ENCODE data around the gene CDK5R2.

CDK5R2 gene

DNA sequence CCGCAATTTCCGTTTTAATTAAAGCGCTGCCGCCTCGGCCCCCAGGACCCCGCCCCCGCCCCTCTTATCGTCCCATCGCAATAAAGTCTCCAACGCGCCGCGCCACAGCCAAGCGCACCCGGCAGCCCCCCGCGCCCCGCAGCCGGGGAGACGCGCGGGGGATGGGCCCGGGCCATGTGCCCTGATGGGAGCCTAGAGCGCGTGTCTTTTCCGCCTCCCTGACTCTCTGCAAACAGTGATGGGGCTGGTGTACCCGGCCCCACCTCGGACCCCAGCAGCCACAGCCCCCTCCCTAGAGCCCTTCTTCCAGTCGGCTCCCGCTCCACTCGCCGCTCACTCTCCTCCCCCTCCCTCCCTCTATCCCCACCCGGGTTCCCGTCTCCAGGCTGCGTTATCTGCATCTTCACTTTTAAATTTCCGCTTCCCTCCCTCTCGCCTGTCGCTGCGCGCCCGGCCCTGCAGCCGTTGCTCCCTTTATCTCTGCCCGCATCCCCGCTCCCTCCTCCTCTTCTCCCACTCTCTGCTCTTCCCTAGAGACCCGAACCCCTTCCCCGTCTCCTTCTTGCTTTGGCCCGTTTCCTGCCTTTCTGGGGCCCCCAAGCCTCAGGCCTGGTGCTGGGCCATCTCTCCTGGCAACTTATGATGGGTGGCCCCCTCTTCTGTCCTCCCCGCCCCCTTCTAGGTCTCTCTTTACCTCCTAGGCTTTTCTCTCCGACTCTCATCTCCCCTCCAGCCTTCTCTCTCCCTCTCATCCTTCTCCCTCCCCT lies 26.0 kb downstream of the CDK5R2 start:
- DNase-seq (ENCODE audit: insufficient read length, low spot score) (peak; percentile 11), FAIRE-seq (no peak)
- TF ChIP-seq SPI1 (IDR thresholded peaks at IDR 0.05; ENCODE audit: low read depth, low read length) (no peak), TAF1 (IDR thresholded peaks at IDR 0.05; ENCODE audit: low read depth, low read length) (no peak), POLR2AphosphoS5 (IDR thresholded peaks at IDR 0.05; ENCODE audit: low read depth, low read length) (no peak), POLR2A (IDR thresholded peaks at IDR 0.05; ENCODE audit: low read depth, low read length) (no peak), POU2F2 (IDR thresholded peaks at IDR 0.05; ENCODE audit: low read depth, low read length) (no peak), PAX5 (IDR thresholded peaks at IDR 0.05; ENCODE audit: insufficient read depth, low read length, severe bottlenecking) (no peak)

DNA sequence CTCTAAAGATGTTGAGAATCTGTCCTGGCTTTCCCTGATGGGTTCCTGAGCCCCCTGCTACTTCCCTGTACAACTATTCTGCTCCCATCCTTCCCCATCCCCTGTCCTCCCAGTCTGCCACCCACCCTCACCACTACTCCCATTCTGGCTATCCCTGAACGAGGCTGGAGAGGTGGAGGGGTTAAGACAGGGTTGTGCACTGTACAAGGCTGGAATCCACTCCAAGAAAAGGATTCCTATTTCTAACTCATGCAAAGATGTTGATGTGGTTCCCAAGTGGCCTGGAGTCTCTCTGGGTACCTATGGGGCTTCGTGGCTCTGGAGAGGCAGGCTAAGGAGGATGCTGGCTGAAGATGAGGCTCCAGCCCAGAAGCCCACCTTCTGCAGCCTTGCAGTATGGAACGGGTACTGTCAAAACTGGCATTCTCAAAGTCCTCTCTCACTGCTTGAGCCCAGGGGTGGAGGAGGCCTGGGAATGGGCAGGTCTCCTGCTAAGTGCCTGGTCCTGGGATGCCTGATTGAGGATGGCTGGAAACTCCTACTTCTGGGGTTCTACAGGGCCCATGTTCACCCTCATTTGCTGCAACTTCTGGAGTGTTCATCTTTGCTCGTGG lies 26.8 kb downstream of the CDK5R2 start:
- TF ChIP-seq POU2F2 (IDR thresholded peaks at IDR 0.05; ENCODE audit: low read depth, low read length) (no peak), PAX5 (IDR thresholded peaks at IDR 0.05; ENCODE audit: insufficient read depth, low read length, severe bottlenecking) (no peak), SPI1 (IDR thresholded peaks at IDR 0.05; ENCODE audit: low read depth, low read length) (no peak), POLR2AphosphoS5 (IDR thresholded peaks at IDR 0.05; ENCODE audit: low read depth, low read length) (no peak), POLR2A (IDR thresholded peaks at IDR 0.05; ENCODE audit: low read depth, low read length) (no peak), TAF1 (IDR thresholded peaks at IDR 0.05; ENCODE audit: low read depth, low read length) (no peak)
- FAIRE-seq (no peak), DNase-seq (ENCODE audit: insufficient read length, low spot score) (no peak)

DNA sequence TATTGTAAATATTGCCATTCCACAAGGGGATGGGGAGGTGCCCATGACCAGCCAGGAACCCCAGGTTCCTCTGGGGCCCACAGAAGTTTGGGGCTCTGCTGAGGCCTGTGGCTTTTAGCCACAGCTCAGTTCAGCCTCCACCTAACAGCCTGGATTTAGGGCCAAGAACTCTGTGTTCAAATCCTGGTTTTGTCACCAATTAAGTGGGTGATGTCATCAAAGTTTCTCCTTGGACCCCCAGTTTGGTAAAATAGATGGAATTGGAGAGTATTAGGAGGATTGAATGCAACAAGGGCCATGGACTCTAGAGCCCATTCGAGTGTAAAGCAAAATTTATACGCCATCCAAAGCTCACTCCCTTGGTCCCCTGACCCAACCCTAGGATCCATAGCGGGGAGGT lies 28.7 kb downstream of the CDK5R2 start:
- no peak for TF ChIP-seq POU2F2 (IDR thresholded peaks at IDR 0.05; ENCODE audit: low read depth, low read length)
- no peak for TF ChIP-seq POLR2AphosphoS5 (IDR thresholded peaks at IDR 0.05; ENCODE audit: low read depth, low read length)
- no peak for TF ChIP-seq POLR2A (IDR thresholded peaks at IDR 0.05; ENCODE audit: low read depth, low read length)
- TF ChIP-seq TAF1 (IDR thresholded peaks at IDR 0.05; ENCODE audit: low read depth, low read length) = no peak
- no peak for TF ChIP-seq PAX5 (IDR thresholded peaks at IDR 0.05; ENCODE audit: insufficient read depth, low read length, severe bottlenecking)
- DNase-seq (ENCODE audit: insufficient read length, low spot score) (no peak), FAIRE-seq (no peak)

DNA sequence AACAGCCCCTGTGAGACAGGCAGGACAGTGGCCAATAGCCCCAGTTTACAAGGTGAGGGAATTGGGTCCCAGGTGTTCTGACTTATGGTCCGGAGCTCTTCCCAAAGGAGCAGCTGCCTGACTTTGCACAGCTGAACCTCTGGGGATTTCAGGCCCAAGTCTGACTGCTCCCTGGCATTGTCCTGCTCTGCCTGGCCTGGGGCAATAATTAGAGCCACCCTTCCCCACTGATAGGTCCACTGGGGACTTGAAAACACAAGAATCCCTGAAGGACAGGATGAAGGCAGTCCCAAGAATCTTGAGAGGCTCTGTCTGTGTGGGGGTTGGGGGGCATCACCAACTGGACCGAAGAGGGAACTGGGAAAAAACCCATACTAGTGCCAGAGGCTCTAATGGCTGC lies 29.2 kb downstream of the CDK5R2 start:
- DNase-seq (ENCODE audit: insufficient read length, low spot score) (no peak), FAIRE-seq (no peak)
- TF ChIP-seq POLR2A (IDR thresholded peaks at IDR 0.05; ENCODE audit: low read depth, low read length) (no peak), SPI1 (IDR thresholded peaks at IDR 0.05; ENCODE audit: low read depth, low read length) (no peak), TAF1 (IDR thresholded peaks at IDR 0.05; ENCODE audit: low read depth, low read length) (no peak), POLR2AphosphoS5 (IDR thresholded peaks at IDR 0.05; ENCODE audit: low read depth, low read length) (no peak), PAX5 (IDR thresholded peaks at IDR 0.05; ENCODE audit: insufficient read depth, low read length, severe bottlenecking) (no peak), POU2F2 (IDR thresholded peaks at IDR 0.05; ENCODE audit: low read depth, low read length) (no peak)

DNA sequence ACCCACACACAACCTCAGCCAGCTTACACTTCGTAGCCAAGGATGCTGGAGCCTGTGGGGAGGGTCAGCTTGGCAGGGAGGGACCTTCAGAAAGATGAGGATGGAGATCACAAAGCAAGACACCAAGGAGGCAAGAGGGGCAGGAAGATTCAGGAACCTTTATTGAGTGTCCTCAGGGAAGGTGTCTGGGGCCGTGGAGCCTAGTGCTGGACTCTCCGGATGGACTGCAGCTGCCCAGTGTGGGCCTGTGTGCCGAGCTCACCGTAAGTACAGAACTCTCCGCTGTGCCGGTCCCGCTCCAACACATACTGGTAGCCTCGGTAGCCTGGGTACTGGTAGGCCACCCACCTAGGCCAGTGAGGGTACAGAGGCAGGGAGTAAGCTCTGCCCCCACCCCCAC lies 30.6 kb downstream of the CDK5R2 start:
- FAIRE-seq (no peak), DNase-seq (ENCODE audit: insufficient read length, low spot score) (no peak)
- TF ChIP-seq POU2F2 (IDR thresholded peaks at IDR 0.05; ENCODE audit: low read depth, low read length) (no peak), POLR2AphosphoS5 (IDR thresholded peaks at IDR 0.05; ENCODE audit: low read depth, low read length) (no peak), SPI1 (IDR thresholded peaks at IDR 0.05; ENCODE audit: low read depth, low read length) (no peak), PAX5 (IDR thresholded peaks at IDR 0.05; ENCODE audit: insufficient read depth, low read length, severe bottlenecking) (no peak), TAF1 (IDR thresholded peaks at IDR 0.05; ENCODE audit: low read depth, low read length) (no peak), POLR2A (IDR thresholded peaks at IDR 0.05; ENCODE audit: low read depth, low read length) (no peak)

DNA sequence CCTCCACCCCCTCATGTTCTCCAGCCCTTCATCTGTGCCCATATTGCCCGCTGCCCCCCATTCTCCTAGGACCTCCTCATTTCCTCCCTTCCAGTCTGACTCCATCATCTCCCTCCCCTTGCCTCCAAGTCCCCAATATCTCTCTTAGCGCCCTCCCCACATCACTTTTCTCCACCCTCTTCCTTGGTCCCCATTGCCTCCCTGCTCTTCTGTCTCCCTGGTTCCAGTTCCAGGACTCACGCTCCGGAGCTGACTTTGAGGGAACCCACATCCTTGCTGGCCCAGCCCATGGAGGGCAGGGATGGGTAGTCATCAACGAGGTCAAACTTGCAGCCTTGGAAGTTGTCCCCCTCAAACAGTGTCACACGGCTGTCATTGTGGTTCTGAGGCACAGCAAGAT lies 31.1 kb downstream of the CDK5R2 start:
- TF ChIP-seq POU2F2 (IDR thresholded peaks at IDR 0.05; ENCODE audit: low read depth, low read length) (no peak), SPI1 (IDR thresholded peaks at IDR 0.05; ENCODE audit: low read depth, low read length) (no peak), TAF1 (IDR thresholded peaks at IDR 0.05; ENCODE audit: low read depth, low read length) (no peak), PAX5 (IDR thresholded peaks at IDR 0.05; ENCODE audit: insufficient read depth, low read length, severe bottlenecking) (no peak), POLR2AphosphoS5 (IDR thresholded peaks at IDR 0.05; ENCODE audit: low read depth, low read length) (no peak), POLR2A (IDR thresholded peaks at IDR 0.05; ENCODE audit: low read depth, low read length) (no peak)
- no peak for DNase-seq (ENCODE audit: insufficient read length, low spot score)
- no peak for FAIRE-seq

DNA sequence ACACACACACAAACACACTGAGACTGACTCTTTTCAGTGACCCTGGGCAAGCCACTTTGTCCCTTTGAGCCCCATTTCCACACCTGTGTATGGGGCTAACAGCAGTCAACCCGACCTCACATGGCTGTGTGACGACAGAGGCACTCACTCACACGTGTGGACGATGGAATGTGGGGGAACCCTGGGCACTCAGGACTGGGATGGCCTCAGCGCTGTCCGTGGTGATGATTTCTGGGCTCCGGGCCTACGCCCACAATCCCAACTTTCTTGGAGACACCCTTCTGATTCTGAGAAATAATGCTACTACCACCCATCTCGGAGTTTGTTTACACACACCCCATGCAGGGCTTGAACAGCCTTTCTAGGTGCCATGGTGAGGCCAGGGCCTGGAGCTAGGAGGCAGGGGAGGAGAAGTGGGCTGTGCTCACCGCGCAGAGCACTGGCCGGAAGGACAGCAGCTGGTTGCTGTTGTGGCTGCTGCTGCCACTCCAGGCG lies 32.3 kb downstream of the CDK5R2 start:
- FAIRE-seq = no peak
- no peak for TF ChIP-seq SPI1 (IDR thresholded peaks at IDR 0.05; ENCODE audit: low read depth, low read length)
- no peak for DNase-seq (ENCODE audit: insufficient read length, low spot score)

DNA sequence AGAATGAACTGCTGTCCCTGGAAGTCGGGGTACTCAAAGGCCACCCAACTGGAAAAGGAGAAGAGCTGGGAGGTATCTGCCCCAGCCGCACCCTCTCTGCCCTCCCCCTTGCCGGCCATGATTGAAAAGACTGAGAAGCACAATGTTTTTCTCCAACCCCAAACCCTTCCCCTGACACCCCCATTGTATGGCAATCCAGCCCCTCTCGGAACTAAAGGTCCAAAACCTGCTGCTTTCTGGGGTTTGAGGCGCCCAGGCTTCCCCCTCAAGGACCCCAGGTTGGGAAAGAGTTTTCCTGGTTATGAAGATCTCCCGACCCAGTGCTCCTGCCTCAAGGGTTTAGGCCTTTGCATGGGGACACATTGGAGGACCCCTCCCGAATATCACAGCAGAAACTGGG lies 32.7 kb downstream of the CDK5R2 start:
- no peak for FAIRE-seq
- DNase-seq (ENCODE audit: insufficient read length, low spot score) = no peak
- no peak for TF ChIP-seq POU2F2 (IDR thresholded peaks at IDR 0.05; ENCODE audit: low read depth, low read length)

DNA sequence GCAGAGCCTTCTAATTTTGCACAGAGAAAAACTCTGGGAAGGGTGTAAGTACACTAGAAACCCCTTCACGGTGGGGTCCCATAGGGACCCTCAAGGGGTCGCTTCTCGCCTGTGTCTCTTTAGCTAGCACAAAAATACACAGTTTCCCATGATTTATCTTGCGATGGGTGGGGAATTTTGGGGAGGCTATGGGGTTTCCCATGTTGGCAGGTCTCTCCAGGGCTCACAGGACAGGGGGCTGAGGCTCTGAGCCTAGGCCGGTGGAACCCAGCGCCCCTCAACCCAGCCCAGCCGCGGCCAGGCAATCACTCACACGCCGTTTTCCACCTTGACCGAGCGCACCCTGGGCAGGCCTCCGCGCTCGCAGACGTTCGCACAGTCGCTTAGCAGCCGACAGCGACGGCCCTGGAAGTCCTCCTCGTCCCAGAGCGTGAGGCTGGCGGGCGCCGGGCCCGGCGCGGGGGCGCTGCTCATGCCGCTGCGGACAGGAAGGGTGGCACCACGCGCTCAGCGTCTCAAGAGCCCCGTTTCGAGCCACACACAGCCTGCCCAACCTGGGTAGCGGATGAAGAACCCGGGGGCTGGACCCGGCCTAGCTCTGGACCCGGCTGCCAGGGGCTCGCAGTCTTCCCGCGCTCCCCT lies 33.4 kb downstream of the CDK5R2 start:
- DNase-seq (ENCODE audit: insufficient read length, low spot score) (no peak), FAIRE-seq (no peak)
- TF ChIP-seq PAX5 (IDR thresholded peaks at IDR 0.05; ENCODE audit: insufficient read depth, low read length, severe bottlenecking) = no peak
- no peak for TF ChIP-seq TAF1 (IDR thresholded peaks at IDR 0.05; ENCODE audit: low read depth, low read length)

Data from GM12891 (cell line).